ENCODE data around the gene PTPRK. TPM values are rescaled to one million over a fixed set of nuclear protein-coding genes. Genes with fewer than 3 reads are reported as not detected.

Gene PTPRK
- total and polyA plus RNA-seq, 9 of the 15 experiments (the other 6 are each of a cell fraction or from before 2014, with no cell fraction given), result 0.04 to 0.51 TPM; not detected in 7

DNA sequence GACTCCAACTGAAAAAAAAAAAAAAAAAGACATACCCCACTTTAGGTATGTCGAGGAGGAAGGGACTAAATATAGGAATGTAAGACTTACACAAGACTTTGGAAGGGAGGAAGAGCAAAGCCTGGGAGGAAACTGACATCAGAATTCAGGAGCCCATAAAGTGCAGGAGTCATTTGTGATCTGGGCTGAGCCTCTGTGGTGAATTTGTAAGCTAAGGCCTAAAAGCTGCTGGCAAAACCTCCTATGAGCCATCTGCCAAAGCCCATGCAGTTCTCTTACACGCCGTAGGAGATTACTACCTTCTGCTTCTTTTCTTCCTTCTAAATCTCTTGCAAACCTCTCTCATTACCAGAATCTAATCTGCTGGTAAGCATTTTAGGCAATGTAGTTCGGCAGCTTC is 567.6 kb downstream of the PTPRK start:
- intact Hi-C loops (cut with micrococcal nuclease), result no loop called here

More for the DNA sequence above, 567.6 kb downstream of the PTPRK start:
- TF ChIP-seq, protein P1, sequence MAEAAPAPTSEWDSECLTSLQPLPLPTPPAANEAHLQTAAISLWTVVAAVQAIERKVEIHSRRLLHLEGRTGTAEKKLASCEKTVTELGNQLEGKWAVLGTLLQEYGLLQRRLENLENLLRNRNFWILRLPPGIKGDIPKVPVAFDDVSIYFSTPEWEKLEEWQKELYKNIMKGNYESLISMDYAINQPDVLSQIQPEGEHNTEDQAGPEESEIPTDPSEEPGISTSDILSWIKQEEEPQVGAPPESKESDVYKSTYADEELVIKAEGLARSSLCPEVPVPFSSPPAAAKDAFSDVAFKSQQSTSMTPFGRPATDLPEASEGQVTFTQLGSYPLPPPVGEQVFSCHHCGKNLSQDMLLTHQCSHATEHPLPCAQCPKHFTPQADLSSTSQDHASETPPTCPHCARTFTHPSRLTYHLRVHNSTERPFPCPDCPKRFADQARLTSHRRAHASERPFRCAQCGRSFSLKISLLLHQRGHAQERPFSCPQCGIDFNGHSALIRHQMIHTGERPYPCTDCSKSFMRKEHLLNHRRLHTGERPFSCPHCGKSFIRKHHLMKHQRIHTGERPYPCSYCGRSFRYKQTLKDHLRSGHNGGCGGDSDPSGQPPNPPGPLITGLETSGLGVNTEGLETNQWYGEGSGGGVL (CRISPR knock-in tag; IDR thresholded peaks at IDR 0.05), result no peak
- TF ChIP-seq, protein P2, sequence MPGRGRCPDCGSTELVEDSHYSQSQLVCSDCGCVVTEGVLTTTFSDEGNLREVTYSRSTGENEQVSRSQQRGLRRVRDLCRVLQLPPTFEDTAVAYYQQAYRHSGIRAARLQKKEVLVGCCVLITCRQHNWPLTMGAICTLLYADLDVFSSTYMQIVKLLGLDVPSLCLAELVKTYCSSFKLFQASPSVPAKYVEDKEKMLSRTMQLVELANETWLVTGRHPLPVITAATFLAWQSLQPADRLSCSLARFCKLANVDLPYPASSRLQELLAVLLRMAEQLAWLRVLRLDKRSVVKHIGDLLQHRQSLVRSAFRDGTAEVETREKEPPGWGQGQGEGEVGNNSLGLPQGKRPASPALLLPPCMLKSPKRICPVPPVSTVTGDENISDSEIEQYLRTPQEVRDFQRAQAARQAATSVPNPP (IDR thresholded peaks at IDR 0.05; ENCODE audit: borderline replicate concordance, insufficient read depth, insufficient read length), result no peak
- TF ChIP-seq ZNF76 (CRISPR knock-in tag; IDR thresholded peaks at IDR 0.05; ENCODE audit: borderline replicate concordance) (no peak), ZFX (CRISPR knock-in tag; IDR thresholded peaks at IDR 0.05) (no peak), ZNF12 (CRISPR knock-in tag; IDR thresholded peaks at IDR 0.05) (no peak), ARID1B (IDR thresholded peaks at IDR 0.05) (no peak), FIP1L1 (IDR thresholded peaks at IDR 0.05; ENCODE audit: low read depth, low read length, poor library complexity, severe bottlenecking) (no peak), ARHGAP35 (IDR thresholded peaks at IDR 0.05; ENCODE audit: partially characterized antibody) (no peak)
- TF ChIP-seq, protein P3, sequence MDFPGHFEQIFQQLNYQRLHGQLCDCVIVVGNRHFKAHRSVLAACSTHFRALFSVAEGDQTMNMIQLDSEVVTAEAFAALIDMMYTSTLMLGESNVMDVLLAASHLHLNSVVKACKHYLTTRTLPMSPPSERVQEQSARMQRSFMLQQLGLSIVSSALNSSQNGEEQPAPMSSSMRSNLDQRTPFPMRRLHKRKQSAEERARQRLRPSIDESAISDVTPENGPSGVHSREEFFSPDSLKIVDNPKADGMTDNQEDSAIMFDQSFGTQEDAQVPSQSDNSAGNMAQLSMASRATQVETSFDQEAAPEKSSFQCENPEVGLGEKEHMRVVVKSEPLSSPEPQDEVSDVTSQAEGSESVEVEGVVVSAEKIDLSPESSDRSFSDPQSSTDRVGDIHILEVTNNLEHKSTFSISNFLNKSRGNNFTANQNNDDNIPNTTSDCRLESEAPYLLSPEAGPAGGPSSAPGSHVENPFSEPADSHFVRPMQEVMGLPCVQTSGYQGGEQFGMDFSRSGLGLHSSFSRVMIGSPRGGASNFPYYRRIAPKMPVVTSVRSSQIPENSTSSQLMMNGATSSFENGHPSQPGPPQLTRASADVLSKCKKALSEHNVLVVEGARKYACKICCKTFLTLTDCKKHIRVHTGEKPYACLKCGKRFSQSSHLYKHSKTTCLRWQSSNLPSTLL (IDR thresholded peaks at IDR 0.05), result no peak
- TF ChIP-seq, protein P4, sequence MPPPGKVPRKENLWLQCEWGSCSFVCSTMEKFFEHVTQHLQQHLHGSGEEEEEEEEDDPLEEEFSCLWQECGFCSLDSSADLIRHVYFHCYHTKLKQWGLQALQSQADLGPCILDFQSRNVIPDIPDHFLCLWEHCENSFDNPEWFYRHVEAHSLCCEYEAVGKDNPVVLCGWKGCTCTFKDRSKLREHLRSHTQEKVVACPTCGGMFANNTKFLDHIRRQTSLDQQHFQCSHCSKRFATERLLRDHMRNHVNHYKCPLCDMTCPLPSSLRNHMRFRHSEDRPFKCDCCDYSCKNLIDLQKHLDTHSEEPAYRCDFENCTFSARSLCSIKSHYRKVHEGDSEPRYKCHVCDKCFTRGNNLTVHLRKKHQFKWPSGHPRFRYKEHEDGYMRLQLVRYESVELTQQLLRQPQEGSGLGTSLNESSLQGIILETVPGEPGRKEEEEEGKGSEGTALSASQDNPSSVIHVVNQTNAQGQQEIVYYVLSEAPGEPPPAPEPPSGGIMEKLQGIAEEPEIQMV (tag; conservative IDR thresholded peaks at IDR 0.05; ENCODE audit: low read depth), result no peak
- TF ChIP-seq, protein P5, sequence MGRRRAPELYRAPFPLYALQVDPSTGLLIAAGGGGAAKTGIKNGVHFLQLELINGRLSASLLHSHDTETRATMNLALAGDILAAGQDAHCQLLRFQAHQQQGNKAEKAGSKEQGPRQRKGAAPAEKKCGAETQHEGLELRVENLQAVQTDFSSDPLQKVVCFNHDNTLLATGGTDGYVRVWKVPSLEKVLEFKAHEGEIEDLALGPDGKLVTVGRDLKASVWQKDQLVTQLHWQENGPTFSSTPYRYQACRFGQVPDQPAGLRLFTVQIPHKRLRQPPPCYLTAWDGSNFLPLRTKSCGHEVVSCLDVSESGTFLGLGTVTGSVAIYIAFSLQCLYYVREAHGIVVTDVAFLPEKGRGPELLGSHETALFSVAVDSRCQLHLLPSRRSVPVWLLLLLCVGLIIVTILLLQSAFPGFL (CRISPR knock-in tag; IDR thresholded peaks at IDR 0.05), result no peak
- TF ChIP-seq, protein P6, sequence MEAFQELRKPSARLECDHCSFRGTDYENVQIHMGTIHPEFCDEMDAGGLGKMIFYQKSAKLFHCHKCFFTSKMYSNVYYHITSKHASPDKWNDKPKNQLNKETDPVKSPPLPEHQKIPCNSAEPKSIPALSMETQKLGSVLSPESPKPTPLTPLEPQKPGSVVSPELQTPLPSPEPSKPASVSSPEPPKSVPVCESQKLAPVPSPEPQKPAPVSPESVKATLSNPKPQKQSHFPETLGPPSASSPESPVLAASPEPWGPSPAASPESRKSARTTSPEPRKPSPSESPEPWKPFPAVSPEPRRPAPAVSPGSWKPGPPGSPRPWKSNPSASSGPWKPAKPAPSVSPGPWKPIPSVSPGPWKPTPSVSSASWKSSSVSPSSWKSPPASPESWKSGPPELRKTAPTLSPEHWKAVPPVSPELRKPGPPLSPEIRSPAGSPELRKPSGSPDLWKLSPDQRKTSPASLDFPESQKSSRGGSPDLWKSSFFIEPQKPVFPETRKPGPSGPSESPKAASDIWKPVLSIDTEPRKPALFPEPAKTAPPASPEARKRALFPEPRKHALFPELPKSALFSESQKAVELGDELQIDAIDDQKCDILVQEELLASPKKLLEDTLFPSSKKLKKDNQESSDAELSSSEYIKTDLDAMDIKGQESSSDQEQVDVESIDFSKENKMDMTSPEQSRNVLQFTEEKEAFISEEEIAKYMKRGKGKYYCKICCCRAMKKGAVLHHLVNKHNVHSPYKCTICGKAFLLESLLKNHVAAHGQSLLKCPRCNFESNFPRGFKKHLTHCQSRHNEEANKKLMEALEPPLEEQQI (IDR thresholded peaks at IDR 0.05), result no peak
- Histone ChIP-seq H3K27me3 (ENCODE audit: control insufficient read depth in 2 of 2, insufficient read depth in 2 of 2, low read length in 2 of 2) (no peaks in the 10 kb centered on the region), H3K4me3 (no peak overlapping the region), H3K4me2 (ENCODE audit: insufficient read depth, low read length) (no peak overlapping the region), H3K79me2 (ENCODE audit: control insufficient read depth, insufficient read depth, low read length) (no peaks in the 10 kb centered on the region), H3K27ac (ENCODE audit: extremely low read depth, low read depth, low read length) (no peak overlapping the region), H3K9me1 (ENCODE audit: control insufficient read depth, insufficient read depth, low read length) (no peaks in the 10 kb centered on the region), H3K9ac (ENCODE audit: insufficient read depth in 1 of 2, low read depth in 2 of 2, low read length in 2 of 2) (no peak overlapping the region), H3K9me3 (replicated peaks; ENCODE audit: control insufficient read depth, insufficient read depth, low read depth, low read length) (no peaks in the 10 kb centered on the region), H2AFZ (ENCODE audit: low read depth, low read length) (no peak overlapping the region), H3K4me1 (replicated peaks in 1 of 2; ENCODE audit: control insufficient read depth in 2 of 2, insufficient read depth in 2 of 2, low read length in 2 of 2) (no peaks in the 10 kb centered on the region), H4K20me1 (replicated peaks; ENCODE audit: control insufficient read depth, insufficient read depth, low read length) (no peaks in the 10 kb centered on the region), H3K36me3 (ENCODE audit: control insufficient read depth, insufficient read depth, low read length) (no peaks in the 10 kb centered on the region)
- CTCF ChIA-PET (ENCODE audit: low intra/inter-chr PET ratio), result no interaction called here
- no peak for ATAC-seq
- BruUV-seq (replicated peaks), result no TSS peak
- POLR2A ChIA-PET, result no interaction called here
- no peak for DNase-seq (ENCODE audit: extremely low read depth in 1 of 4, low spot score in 3 of 4)
- FAIRE-seq, result no peak
- in situ Hi-C loops (cut with MboI), result no loop called here
- 3% methylated on average over 3 of the region's 4 CpGs for WGBS (ENCODE audit: insufficient coverage, low coverage, missing lambda C conversion rate)

Data from K562 (cell line).